Mesangial cell (primary cell): ENCODE results near the gene LRRC8D. TPM values are rescaled to one million over a fixed set of nuclear protein-coding genes. Genes with fewer than 3 reads are reported as not detected.

Source experiments
- total RNA-seq: library from RNA; depleted of rRNA; stranded (reverse); fragments of >200 nt; gene quantifications from 2 replicates; pipeline ENCODE4 v1.2.3, GENCODE V29; 2015

LRRC8D gene
- total RNA-seq: 22.3 and 32.6 TPM in 2 replicates

GRCh38 chr1:89820422-89821321 is at the start of gene LRRC8D:
TSS of gene LRRC8D (plus strand) at chr1:89821032. CDS start at chr1:89933069, 112,037 bp downstream.

Other genes with a start within 250 kb of the LRRC8D start
- 3.5 and 8.0 TPM in 2 replicates for gene LRRC8C, start 187.9 kb upstream of the LRRC8D start, total RNA-seq
- gene ZNF326, start 174.1 kb downstream of the LRRC8D start, total RNA-seq: 3.2 and 5.1 TPM in 2 replicates